ENCODE data around the gene LANCL3.

DNA sequence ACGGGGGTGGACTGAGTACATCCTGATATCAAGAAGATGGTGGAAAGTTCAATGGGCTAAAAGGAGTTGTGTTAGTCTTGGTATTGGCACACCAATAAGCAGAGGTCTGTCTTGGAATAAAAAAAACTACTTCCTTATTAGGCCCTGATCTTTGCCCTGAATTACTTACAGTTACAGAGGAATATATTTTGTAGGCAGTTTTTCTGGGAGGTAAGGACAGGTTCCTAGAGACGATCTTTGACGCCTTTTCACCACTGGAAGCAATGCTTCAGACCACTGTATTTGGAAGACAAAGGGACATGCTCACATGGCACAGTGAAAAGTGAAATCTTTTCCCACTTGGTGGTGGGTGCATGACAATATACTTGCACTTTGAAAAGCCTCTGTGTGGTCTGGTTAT, 113.5 kb downstream of the LANCL3 start:
- TF ChIP-seq, protein P1, sequence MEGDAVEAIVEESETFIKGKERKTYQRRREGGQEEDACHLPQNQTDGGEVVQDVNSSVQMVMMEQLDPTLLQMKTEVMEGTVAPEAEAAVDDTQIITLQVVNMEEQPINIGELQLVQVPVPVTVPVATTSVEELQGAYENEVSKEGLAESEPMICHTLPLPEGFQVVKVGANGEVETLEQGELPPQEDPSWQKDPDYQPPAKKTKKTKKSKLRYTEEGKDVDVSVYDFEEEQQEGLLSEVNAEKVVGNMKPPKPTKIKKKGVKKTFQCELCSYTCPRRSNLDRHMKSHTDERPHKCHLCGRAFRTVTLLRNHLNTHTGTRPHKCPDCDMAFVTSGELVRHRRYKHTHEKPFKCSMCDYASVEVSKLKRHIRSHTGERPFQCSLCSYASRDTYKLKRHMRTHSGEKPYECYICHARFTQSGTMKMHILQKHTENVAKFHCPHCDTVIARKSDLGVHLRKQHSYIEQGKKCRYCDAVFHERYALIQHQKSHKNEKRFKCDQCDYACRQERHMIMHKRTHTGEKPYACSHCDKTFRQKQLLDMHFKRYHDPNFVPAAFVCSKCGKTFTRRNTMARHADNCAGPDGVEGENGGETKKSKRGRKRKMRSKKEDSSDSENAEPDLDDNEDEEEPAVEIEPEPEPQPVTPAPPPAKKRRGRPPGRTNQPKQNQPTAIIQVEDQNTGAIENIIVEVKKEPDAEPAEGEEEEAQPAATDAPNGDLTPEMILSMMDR (conservative IDR thresholded peaks at IDR 0.05): no peak
- TF ChIP-seq EZH2 (IDR thresholded peaks at IDR 0.05; ENCODE audit: low read depth): no peak
